HG02642 (cell line): ENCODE measurements around the gene PDE7B.

Experiments
- ATAC-seq: cut with Tn5 transposase; IDR thresholded peaks from one replicate; pipeline ENCODE4 v1.9.1; 2021; ENCODE audit warnings: mild to moderate bottlenecking; ENCODE audit not compliant: unreplicated experiment, poor library complexity

Gene PDE7B

GRCh38 chr6:135922174-135922573, 70.7 kb downstream of the PDE7B start:
- ATAC-seq, result no peak

- no peak for ATAC-seq
These were observed 71.2 kb downstream of the PDE7B start for GRCh38 chr6:135922746-135923145.

DNA sequence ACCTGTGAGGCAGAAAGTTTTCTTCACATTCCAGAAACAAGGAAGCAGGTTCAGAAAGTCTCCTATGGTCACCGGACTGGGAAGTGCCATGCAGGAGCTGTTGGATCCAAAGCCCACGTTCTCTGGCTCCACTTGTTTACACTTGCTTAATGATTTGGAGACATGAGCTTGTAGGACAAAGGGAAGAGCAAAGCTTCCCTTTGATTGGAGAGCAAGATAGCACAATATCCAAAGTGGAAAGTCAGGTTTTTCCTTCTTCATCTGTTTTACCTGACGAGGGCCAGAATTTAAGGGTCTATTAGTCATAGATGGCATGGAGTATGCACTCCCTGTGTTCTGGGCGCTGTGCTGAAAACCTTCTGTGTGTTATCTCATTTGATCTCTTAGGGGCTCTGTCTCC, 81.2 kb downstream of the PDE7B start:
- ATAC-seq, result no peak

DNA sequence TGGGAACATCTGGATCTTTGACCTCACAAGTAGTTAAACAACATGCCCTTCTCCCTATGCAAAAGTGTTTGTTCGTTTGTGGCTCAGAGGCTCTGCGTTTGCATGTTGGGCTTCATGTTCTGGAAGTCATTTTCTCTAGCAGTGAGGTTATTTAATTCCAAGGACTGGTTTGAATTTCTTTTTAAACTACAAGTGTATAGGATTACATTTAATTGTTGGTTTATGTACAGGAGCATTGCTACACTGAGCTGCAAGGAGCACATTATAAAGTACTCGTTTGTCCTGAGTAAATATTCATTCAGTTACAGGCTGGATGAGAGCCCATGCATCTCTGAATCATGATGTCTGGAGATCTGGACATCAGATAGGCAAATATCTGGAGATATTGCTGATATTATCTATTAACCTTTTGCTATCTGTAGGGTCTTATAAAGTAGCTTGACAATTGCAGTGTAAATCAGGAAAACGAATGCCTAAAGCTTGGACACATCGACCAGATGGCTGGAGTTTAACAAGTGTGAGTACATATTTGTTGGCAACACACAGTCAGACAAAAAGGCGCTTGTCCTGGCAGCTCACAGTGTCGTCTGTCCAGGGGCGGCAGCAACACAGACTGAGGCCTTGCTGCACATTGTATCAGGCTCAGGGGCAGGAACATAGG, 84.6 kb downstream of the PDE7B start:
- ATAC-seq, result no peak

DNA sequence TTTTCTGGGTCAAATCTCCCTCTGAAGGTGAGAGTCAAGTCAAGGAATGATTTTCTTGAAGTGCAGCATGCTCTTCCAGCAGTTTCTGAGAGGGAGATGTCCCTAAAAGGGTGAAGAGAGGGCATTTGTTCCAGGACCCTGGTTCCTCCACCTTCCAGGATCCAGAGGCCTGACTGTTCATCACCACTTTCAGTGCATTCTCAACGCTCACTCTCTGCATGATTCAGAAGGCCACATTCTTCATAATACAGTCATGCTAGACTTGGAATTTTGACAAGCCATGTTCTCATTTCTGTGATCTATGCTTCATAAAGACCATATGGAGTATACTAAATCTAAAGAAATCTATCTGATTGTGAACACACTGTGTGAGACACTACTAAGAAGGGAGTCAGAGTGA, 85.1 kb downstream of the PDE7B start:
- ATAC-seq, result no peak

- no peak for ATAC-seq
These were observed 85.6 kb downstream of the PDE7B start for GRCh38 chr6:135937106-135937505.

DNA sequence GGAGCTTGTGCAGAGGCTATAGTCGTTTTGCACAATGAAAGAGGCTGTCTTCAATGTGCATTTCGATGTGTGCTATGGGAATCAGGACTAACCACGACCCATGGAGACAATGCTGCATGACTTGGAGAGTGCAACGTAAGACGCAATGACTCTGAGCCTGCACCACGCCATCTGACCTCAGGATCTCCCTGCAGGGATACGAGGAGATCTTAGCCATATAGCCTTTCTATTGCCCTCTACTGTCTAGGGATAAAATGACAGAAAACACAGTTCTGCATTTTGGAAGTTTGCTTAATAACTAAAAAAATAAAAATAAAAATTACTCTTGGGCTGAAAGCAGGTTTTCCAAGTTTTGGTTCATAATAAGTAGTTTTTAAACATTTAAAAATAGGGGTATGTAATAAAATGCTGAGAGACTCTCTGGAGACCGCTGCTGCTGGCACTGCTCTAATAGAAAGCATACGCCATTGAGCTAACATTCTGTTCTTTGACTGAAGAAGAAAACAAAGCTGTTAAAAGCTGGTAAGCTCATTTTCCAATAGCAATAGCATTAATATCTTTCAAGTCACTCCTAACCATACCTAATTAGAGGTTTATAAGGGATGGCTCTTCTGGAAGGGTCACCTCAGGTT, 87.2 kb downstream of the PDE7B start:
- ATAC-seq, result no peak

DNA sequence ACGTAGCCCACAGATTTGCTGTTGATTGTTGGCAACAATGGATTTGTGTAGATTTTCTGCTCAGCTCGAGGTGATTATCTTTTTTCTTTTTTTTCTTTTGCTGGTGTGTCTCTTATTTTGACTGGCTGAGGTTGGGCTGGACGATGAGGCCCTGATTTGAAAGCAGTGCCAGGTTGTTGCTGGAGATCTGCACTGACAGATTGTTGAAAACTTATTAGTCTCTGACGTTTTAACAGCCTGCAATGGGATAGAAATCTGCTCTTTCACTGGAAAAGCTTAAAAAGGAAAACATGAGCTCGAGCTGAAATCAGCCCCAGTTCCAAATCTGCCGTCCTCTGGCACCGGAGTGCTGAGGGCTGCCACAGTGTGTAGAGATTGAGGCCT, 87.7 kb downstream of the PDE7B start:
- no peak for ATAC-seq

- no peak for ATAC-seq
These were observed 89.2 kb downstream of the PDE7B start for GRCh38 chr6:135940616-135941167.

DNA sequence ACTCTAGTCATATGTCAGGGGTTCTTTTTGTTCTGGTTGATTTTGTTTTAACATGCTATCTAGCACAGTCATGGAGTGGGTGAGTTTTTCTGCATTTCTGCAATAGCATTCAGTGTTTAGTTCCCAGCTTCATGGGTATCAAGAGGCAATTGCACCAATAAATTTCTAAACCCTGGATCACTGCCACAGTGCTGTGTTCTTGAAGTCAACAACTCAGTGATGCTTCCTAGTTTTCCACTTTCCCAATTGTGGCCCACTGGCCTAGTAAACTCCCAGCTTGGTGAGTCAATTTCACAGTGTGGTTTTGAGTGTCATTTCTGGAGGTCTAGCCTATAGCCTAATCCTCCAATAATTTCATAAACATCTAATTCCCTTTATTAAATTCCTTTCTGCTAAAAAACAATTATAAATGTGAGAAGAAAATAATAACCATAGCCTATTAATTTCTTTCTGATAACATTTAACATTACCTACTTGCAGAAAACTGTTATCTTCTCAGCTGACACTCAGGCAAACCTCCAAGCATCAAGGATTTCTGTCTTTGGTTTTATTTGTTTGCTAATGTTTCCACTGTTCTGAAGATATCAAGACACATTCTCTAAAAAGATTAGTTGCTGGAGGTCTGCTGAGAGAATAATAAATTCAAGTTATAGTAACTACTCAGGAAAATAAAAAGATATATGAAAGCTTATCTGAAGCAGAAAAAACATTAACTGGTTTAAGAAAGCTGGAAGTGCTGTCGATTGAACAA, 89.9 kb downstream of the PDE7B start:
- ATAC-seq, result no peak

GRCh38 chr6:135944120-135944519, 92.6 kb downstream of the PDE7B start:
- ATAC-seq, result no peak

GRCh38 chr6:135946674-135947073, 95.2 kb downstream of the PDE7B start:
- no peak for ATAC-seq

DNA sequence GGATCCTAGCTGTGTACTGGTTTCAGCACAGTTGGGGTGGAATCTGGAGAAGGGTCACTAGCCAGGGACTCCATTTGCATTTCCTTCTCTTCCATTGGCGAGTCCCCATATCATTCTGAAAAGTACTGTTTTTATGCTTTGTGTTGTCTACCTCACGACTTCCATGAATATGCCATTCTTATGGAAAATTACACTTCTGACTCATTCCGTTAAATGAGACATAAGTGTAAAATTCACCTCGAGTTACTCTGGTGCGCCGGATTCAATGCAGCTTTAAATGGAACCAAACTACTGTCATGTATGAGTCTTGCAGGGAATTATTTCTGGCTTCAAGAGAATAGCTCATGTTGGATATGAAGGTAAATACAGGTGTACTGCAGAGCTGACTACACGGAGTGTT, 99.2 kb downstream of the PDE7B start:
- no peak for ATAC-seq

DNA sequence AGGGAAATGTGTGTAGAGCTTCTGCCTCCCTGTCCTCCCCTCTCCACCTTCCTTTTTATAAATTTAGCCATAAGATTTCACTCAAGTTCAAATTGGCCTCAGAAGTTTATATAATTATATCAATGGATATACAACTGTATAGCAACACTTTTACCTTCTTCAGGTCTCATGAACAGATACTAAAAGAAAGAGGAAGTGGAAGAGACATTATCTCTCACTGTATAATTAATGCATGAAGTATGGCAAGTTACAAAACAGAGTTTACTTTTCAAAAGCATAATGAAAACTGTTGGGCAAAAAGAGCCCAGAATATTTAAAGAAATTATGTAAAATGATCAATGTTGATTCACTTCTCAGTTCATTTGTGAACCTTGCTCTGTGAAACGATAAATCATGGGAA, 99.7 kb downstream of the PDE7B start:
- ATAC-seq, result no peak

GRCh38 chr6:135953818-135954217, 102.3 kb downstream of the PDE7B start:
- ATAC-seq, result no peak

GRCh38 chr6:135955099-135955498, 103.6 kb downstream of the PDE7B start:
- no peak for ATAC-seq

GRCh38 chr6:135962731-135963130, 111.2 kb downstream of the PDE7B start:
- ATAC-seq, result no peak

- ATAC-seq, result no peak
These were observed 119.2 kb downstream of the PDE7B start for GRCh38 chr6:135970750-135971149.

- ATAC-seq, result no peak
These were observed 119.8 kb downstream of the PDE7B start for GRCh38 chr6:135971351-135971750.

GRCh38 chr6:135972150-135972549, 120.6 kb downstream of the PDE7B start:
- no peak for ATAC-seq

GRCh38 chr6:135972586-135972985, 121.1 kb downstream of the PDE7B start:
- no peak for ATAC-seq
